Epithelial cell of proximal tubule (primary cell): ENCODE results near the gene NPFFR2. TPM values are rescaled to one million over a fixed set of nuclear protein-coding genes. Genes with fewer than 3 reads are reported as not detected.

Experiments
- DNase-seq: peaks from one replicate; pipeline ENCODE4 v3.0.0-alpha.2; 2011; ENCODE audit warnings: low read depth
- H3K4me3 ChIP-seq: 2 replicates; pipeline ENCODE4 v1.5.1; 2011; ENCODE audit warnings: low read depth, mild to moderate bottlenecking, low read length
- total RNA-seq: library from RNA; depleted of rRNA; stranded (reverse); fragments of >200 nt; gene quantifications from 2 replicates; pipeline ENCODE4 v1.2.3, GENCODE V29; 2015
- TF ChIP-seq, protein P1 (sequence below): conservative IDR thresholded peaks from 2 replicates; pipeline ENCODE4 v1.5.1; 2012; ENCODE audit warnings: low read depth, mild to moderate bottlenecking, low read length

NPFFR2 gene
- 3.4 and 3.6 TPM in 2 replicates for total RNA-seq

DNA sequence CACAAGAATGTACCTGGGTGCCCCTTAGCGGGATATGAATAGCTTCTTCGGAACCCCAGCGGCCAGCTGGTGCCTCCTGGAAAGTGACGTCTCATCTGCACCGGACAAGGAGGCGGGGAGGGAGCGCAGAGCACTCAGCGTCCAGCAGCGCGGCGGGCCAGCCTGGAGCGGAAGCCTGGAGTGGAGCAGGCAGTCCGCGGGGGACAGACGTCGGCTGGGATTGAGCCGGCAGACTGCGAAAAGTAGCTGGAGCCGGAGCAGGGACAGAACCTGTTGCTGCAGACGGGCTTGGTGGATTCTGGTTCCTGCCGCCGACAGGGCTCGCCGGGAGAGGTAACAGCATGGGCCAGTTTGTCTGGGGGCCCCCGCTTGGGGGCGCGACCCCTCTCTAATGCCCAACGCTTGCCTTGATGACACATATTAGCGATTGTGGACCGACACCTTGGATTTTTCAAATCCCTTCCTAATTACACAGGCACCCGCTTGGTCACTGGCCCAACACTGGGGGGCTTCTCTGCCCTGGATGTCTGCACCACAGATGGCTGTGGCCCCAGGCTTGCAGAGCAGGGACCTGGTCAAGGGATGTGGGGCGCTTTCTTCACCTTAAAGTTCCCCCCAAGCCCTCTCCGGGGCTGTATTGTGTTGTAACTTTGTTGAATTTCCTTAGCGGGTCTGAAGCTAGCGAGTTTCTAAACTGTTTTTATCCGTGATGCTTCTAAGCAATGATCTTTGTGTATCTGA, at the start of gene NPFFR2:
Gene NPFFR2 (plus strand): TSS at position 133 of the 741 bp plus-strand sequence. CDS start 96,592 bp downstream, outside the sequence.
- no peak for DNase-seq
- TF ChIP-seq, protein P1, sequence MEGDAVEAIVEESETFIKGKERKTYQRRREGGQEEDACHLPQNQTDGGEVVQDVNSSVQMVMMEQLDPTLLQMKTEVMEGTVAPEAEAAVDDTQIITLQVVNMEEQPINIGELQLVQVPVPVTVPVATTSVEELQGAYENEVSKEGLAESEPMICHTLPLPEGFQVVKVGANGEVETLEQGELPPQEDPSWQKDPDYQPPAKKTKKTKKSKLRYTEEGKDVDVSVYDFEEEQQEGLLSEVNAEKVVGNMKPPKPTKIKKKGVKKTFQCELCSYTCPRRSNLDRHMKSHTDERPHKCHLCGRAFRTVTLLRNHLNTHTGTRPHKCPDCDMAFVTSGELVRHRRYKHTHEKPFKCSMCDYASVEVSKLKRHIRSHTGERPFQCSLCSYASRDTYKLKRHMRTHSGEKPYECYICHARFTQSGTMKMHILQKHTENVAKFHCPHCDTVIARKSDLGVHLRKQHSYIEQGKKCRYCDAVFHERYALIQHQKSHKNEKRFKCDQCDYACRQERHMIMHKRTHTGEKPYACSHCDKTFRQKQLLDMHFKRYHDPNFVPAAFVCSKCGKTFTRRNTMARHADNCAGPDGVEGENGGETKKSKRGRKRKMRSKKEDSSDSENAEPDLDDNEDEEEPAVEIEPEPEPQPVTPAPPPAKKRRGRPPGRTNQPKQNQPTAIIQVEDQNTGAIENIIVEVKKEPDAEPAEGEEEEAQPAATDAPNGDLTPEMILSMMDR: peak; percentile 20
- H3K4me3 ChIP-seq: peak within 1 kb of the TSS; percentile 64

DNA sequence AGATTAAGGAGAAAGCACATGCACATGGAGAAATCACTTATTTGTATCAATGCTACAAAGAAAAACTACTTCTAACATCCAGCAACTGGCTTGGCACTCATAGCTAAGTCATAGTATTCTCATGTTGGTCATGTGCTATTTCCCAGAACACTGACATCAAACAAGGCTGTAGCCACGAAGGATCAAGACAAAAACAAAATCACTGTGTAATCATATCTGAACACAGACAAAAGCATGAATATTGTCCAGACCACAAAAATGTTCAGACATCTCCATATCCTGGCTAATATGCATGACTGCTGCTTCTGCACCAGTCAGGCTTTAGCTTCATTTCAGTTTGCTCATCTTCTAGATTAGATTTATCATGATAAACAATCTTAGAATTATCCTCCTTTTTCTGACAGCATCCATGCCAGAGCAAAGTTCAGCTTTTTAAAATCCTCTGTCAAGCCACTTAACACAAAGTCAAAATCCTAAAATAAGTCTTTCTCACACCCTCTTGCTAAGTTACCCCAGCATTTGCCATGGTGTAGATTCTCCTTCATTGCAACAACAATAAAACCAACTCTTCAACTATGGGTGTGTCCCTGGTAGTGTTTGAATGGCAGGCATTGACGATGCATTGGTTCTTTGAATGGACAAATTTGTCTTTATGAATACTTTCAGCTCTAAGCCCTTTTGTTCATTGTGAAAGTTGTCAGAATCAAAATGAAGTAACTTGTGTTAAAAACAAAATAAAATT, 39.1 kb upstream of the NPFFR2 start:
- no peak overlapping the region for H3K4me3 ChIP-seq
- TF ChIP-seq, protein P1: no peak
- DNase-seq: no peak

GRCh38 chr4:71994559-71994958, 37.2 kb upstream of the NPFFR2 start:
- H3K4me3 ChIP-seq: no peak overlapping the region
- TF ChIP-seq, protein P1: no peak
- DNase-seq: no peak

GRCh38 chr4:71995297-71995696, 36.5 kb upstream of the NPFFR2 start:
- H3K4me3 ChIP-seq: no peak overlapping the region
- no peak for DNase-seq
- TF ChIP-seq, protein P1: no peak

- DNase-seq: peak; percentile 52
- H3K4me3 ChIP-seq: no peak overlapping the region
- TF ChIP-seq, protein P1: no peak
Observed at GRCh38 chr4:72006586-72006985, 25.2 kb upstream of the NPFFR2 start.

DNA sequence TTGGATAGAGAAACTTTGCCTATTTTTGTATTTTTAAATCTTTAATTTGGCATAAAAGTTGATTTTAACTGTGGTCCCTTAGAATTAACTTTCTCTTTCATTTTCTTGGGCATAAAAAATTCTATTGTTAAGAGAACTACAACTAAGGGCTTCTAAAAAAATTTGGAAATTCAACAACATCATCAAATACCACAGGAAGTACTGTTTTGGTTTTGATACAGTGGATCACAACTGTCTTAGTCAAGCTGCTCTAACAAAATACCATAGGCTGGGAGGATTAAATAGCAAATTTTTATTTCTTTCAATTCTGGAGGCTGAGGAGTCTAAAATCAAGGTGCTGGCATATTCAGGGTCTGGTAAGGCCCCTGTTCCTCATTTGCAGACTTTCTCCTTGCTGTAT, 19.9 kb upstream of the NPFFR2 start:
- no peak overlapping the region for H3K4me3 ChIP-seq
- TF ChIP-seq, protein P1: no peak
- no peak for DNase-seq

DNA sequence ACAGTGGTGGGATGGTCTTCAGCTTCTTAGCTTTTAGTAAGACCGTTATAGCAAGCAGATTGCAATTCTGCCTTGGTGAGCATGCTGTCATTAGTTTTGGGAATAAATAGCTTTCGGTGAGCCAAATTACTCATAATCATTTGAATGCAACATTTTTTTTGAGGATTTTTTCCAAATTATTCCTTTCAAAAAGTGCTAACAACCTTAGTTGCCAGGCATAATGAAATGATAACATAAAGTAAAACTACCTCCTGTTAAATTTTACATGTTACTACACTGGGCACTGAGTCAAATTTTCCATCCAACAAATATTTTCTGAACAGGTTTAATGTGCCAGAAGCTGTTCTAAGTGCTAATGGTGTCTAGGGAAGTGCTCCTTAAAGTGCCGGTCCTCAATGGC, 15.8 kb upstream of the NPFFR2 start:
- no peak for DNase-seq
- TF ChIP-seq, protein P1: no peak
- no peak overlapping the region for H3K4me3 ChIP-seq
